Superior temporal gyrus (tissue), 1 donor: ENCODE measurements around the gene WLS.

Source experiments
- DNase-seq: peaks from one replicate; pipeline ENCODE4 v3.0.0-alpha.2; 2016; ENCODE audit errors: extremely low spot score

Gene WLS

DNA sequence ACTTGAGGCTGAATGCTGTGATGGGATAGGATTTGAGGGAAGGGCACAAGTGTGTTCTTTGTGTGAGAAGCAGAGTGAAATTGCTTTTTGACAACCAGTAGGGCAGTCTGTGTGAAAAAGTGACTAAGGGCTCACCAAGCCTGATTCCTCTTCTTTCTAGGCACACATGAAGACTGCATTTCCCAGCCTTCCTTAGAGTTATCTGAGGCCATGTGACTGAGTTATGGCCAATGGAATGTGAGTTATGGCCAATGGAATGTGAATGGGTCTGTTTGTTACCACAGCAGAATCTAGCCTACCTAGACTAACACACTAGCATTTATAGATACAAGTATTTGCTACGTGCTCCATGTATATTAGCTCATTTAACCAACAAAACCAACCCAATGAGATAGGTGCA, 146.6 kb downstream of the WLS start:
- DNase-seq = no peak

DNA sequence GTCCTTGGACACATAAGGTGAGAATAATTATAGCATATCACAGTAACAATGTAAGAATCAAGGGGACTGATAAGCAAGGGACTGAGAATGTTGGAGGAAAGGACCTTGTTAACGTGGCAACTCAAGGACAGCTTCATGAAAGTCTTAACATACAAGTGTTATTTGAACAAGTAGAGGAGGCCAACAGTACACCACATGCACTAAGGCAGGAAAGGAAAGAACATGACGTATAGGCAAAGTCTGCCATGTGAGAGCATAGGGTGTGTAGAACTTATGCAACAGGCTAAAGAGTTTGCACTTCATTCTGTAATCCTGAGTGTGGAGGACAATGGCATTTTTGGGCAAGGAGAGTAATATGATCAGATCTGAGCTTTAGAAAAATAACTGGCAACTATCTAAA, 148.6 kb downstream of the WLS start:
- no peak for DNase-seq

DNA sequence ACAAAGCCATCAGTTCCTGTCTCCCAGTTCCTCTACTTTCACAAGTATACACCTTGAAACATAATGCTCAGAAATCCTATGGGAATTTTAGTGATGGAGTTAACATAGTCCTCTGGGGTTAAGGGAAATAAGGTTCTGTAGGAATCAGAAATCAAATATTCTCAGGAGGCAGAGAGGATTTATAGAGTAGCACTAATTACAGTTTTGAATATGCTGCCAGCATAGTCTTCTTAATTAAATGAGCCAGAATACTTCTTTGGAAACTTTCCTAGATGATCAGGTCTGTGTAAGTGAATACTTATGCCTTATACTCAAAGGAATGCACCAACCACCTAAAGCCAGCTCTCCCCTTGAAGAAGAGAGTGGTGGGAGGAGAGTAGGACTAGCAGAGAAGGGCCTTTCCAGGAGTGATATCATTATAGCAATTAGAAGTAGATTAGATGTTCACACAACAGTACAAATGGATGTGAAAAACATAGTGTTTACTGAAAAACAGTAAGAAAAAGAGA, 150.5 kb downstream of the WLS start:
- no peak for DNase-seq

DNA sequence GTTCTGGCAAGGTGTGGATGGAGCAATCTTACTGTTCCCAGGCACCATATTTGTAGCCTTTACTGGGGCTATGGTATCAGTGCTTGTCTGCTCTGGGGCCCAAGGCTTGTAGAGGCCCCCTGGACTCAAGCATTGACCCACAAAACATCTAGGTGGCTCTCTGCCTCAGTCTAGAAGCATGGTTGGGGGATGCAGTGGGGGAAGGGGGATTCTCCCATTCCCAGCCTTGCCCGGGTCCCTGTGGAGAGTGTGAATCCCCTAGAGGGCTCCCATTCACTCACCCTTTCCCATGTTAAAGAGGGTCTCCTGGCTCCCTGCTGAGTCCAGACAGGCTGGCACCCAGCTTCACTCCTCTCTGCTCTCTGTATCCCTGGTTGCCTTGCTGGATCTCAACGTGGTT, 153.7 kb downstream of the WLS start:
- DNase-seq = no peak
